Left ventricle myocardium inferior (tissue), 1 donor: ENCODE results near the gene MIF4GD. TPM values are rescaled to one million over a fixed set of nuclear protein-coding genes. Genes with fewer than 3 reads are reported as not detected.

ENCODE experiments used
- DNase-seq: peaks from one replicate; pipeline ENCODE4 v3.0.0-alpha.2; 2020
- H3K27ac ChIP-seq: fragments of 200-600 bp; replicated peaks from 2 replicates; pipeline ENCODE4 v1.8.0; 2021
- H3K27me3 ChIP-seq: fragments of 200-600 bp; 2 replicates; pipeline ENCODE4 v1.8.0; 2021; ENCODE audit warnings: low read depth
- H3K36me3 ChIP-seq: fragments of 200-600 bp; 2 replicates; pipeline ENCODE4 v1.8.0; 2021
- H3K4me1 ChIP-seq: fragments of 200-600 bp; 2 replicates; pipeline ENCODE4 v1.8.0; 2021
- H3K4me3 ChIP-seq: fragments of 200-600 bp; 2 replicates; pipeline ENCODE4 v1.8.0; 2021; ENCODE audit warnings: mild to moderate bottlenecking, moderate library complexity
- H3K9me3 ChIP-seq: fragments of 200-600 bp; replicated peaks from 2 replicates; pipeline ENCODE4 v1.8.0; 2021
- CTCF ChIP-seq: fragments of 200-600 bp; IDR thresholded peaks from 2 replicates; pipeline ENCODE4 v1.8.0; 2021; ENCODE audit warnings: antibody characterized with exemption, mild to moderate bottlenecking, borderline replicate concordance
- intact Hi-C: fragments of 100-400 bp; cut with micrococcal nuclease; formaldehyde crosslinking; loops from one replicate; pipeline ENCODE4 v1.11.0; 2022
- total RNA-seq: library from RNA; stranded (reverse); fragmentation: NEBNext Ultra II Directional; extraction: Animal tissue kit (Norgen Biotek cat#: 25700); gene quantifications from one replicate; pipeline ENCODE4 v1.2.1, GENCODE V29; 2021
- donor health status: DM: no; HTN: yes; CAD: no; lungs with severe emphysema.

The MIF4GD gene
- total RNA-seq, 1 donor from 2014 or later = 11.9 TPM

- TF ChIP-seq CTCF = no peak
- Histone ChIP-seq H3K36me3 (peaks cover 32% of the 10 kb centered on the region), H3K4me3 (no peak overlapping the region), H3K27ac (no peak overlapping the region), H3K27me3 (no peaks in the 10 kb centered on the region), H3K4me1 (peaks cover 4% of the 10 kb centered on the region), H3K9me3 (no peaks in the 10 kb centered on the region)
- intact Hi-C loops = no loop called here
- no peak for DNase-seq
These were observed 45.2 kb upstream of the MIF4GD start for GRCh38 chr17:75316253-75316652.

- no peak overlapping the region for H3K27ac ChIP-seq
- H3K9me3 ChIP-seq = no peaks in the 10 kb centered on the region
- DNase-seq = no peak
- TF ChIP-seq CTCF = no peak
- H3K4me1 ChIP-seq = peaks cover 4% of the 10 kb centered on the region
- intact Hi-C loops = no loop called here
- H3K27me3 ChIP-seq = no peaks in the 10 kb centered on the region
- H3K36me3 ChIP-seq = peaks cover 28% of the 10 kb centered on the region
- H3K4me3 ChIP-seq = no peak overlapping the region
These were observed 44.7 kb upstream of the MIF4GD start for GRCh38 chr17:75315541-75316243.

- no peaks in the 10 kb centered on the region for H3K27me3 ChIP-seq
- H3K9me3 ChIP-seq = no peaks in the 10 kb centered on the region
- H3K27ac ChIP-seq = peak overlapping the region; percentile 41
- H3K36me3 ChIP-seq = peaks cover 15% of the 10 kb centered on the region
- H3K4me3 ChIP-seq = no peak overlapping the region
- intact Hi-C loops = no loop called here
- H3K4me1 ChIP-seq = peaks cover 6% of the 10 kb centered on the region
- TF ChIP-seq CTCF = no peak
- DNase-seq = no peak
These were observed 43.0 kb upstream of the MIF4GD start for GRCh38 chr17:75313941-75314551.

- Histone ChIP-seq H3K36me3 (no peaks in the 10 kb centered on the region), H3K4me1 (peaks cover 3% of the 10 kb centered on the region), H3K27ac (peak overlapping the region; percentile 51), H3K9me3 (no peaks in the 10 kb centered on the region), H3K27me3 (no peaks in the 10 kb centered on the region), H3K4me3 (no peak overlapping the region)
- DNase-seq = peak; percentile 15
- intact Hi-C loops = no loop called here
- TF ChIP-seq CTCF = no peak
These were observed 38.0 kb upstream of the MIF4GD start for GRCh38 chr17:75308732-75309629.

- intact Hi-C loops = no loop called here
- no peaks in the 10 kb centered on the region for H3K9me3 ChIP-seq
- no peak overlapping the region for H3K4me3 ChIP-seq
- TF ChIP-seq CTCF = no peak
- no peak overlapping the region for H3K27ac ChIP-seq
- no peaks in the 10 kb centered on the region for H3K36me3 ChIP-seq
- peaks cover 3% of the 10 kb centered on the region for H3K4me1 ChIP-seq
- H3K27me3 ChIP-seq = no peaks in the 10 kb centered on the region
- DNase-seq = no peak
These were observed 37.1 kb upstream of the MIF4GD start for GRCh38 chr17:75307957-75308731.
